CD4-positive, alpha-beta T cell (primary cell): ENCODE data around the gene COL19A1. TPM values are rescaled to one million over a fixed set of nuclear protein-coding genes. Genes with fewer than 3 reads are reported as not detected.
"Not testable (repeated sequence)": the region's sequence is repeated elsewhere in the genome, so short reads cannot be mapped to it uniquely, and the experiment has no call there.

Experiments used
- ATAC-seq: fragments of 200-7000 bp; cut with Tn5 transposase; one replicate; pipeline ENCODE4 v1.10.0; 2022; ENCODE audit warnings: mild to moderate bottlenecking; ENCODE audit not compliant: poor library complexity
- CTCF ChIA-PET: fragments of 350-600 bp; sonication (Branson Sonifier 250); formaldehyde crosslinking; loops from one replicate; lab custom pipeline; 2021; ENCODE audit warnings: antibody characterized with exemption, inconsistent platforms; lab: Charles Lee
- POLR2A ChIA-PET: fragments of 350-600 bp; sonication (Branson Sonifier 250); formaldehyde crosslinking; loops from one replicate; lab custom pipeline; 2021; ENCODE audit warnings: antibody characterized with exemption, inconsistent platforms; lab: Charles Lee
- DNase-seq, 14 experiments: peaks; one replicate each; pipeline ENCODE4 v3.0.0-alpha.2; 2013 to 2020; ENCODE audit warnings: mixed read lengths in 2 of 14
- H3K27ac ChIP-seq, 2 donors: one replicate each; pipeline versions ENCODE4 v1.5.1 to v1.7.0; 2013; ENCODE audit warnings: low read length in 2 of 2, low read depth in 1 of 2, mild to moderate bottlenecking in 1 of 2
- H3K27me3 ChIP-seq, 2 experiments: 1 replicate in 1 of 2; 2 replicates in 1 of 2; pipeline versions ENCODE4 v1.6.1 to v1.7.0; 2013; ENCODE audit warnings: low read length in 2 of 2, control low read depth in 1 of 2, mild to moderate bottlenecking in 1 of 2, moderate library complexity in 1 of 2; ENCODE audit not compliant: insufficient read depth in 2 of 2, control insufficient read depth in 1 of 2
- H3K36me3 ChIP-seq: one replicate; pipeline ENCODE4 v1.6.1; 2013; ENCODE audit warnings: low read length, control low read depth; ENCODE audit not compliant: insufficient read depth
- H3K4me1 ChIP-seq: one replicate; pipeline ENCODE4 v1.6.1; 2013; ENCODE audit warnings: low read length, control low read depth; ENCODE audit not compliant: insufficient read depth
- H3K4me3 ChIP-seq: one replicate; pipeline ENCODE4 v1.5.1; 2013; ENCODE audit warnings: mild to moderate bottlenecking, low read length, moderate library complexity
- H3K9me3 ChIP-seq, 2 experiments: 1 replicate in 1 of 2; 2 replicates in 1 of 2; pipeline versions ENCODE4 v1.6.1 to v1.7.0; 2013; ENCODE audit warnings: low read length in 2 of 2, mild to moderate bottlenecking in 2 of 2, control low read depth in 1 of 2, moderate library complexity in 1 of 2; ENCODE audit not compliant: control insufficient read depth in 1 of 2, insufficient read depth in 1 of 2
- H3K27ac Mint-ChIP-seq: one replicate; pipeline ENCODE4 v1.8.0; 2020; ENCODE audit warnings: mixed read lengths
- H3K27me3 Mint-ChIP-seq: one replicate; pipeline ENCODE4 v1.8.0; 2021; ENCODE audit warnings: mixed read lengths
- H3K36me3 Mint-ChIP-seq: one replicate; pipeline ENCODE4 v1.8.0; 2021; ENCODE audit warnings: low read depth, mixed read lengths
- H3K4me1 Mint-ChIP-seq: one replicate; pipeline ENCODE4 v1.8.0; 2021; ENCODE audit warnings: low read depth, mixed read lengths
- H3K4me3 Mint-ChIP-seq: one replicate; pipeline ENCODE4 v1.8.0; 2020; ENCODE audit warnings: mild to moderate bottlenecking, mixed read lengths
- H3K9me3 Mint-ChIP-seq: one replicate; pipeline ENCODE4 v1.8.0; 2020; ENCODE audit warnings: mixed read lengths
- intact Hi-C, 2 experiments: fragments of 100-400 bp; cut with DNase I in 1 of 2; cut with micrococcal nuclease in 1 of 2; formaldehyde crosslinking; loops; one replicate each; pipeline versions ENCODE4 v1.15.1 to v1.9.0; 2023 to 2025; cut with DNase I, micrococcal nuclease
- total RNA-seq, 174 experiments: library from RNA in 2 of 174; stranded (reverse) in 2 of 174; gene quantifications; one replicate each; pipeline ENCODE4 v1.2.3 and lab custom pipeline; 2021 to 2026
- TF ChIP-seq, protein P1 (sequence below): fragments of 200-600 bp; IDR thresholded peaks from one replicate; pipeline ENCODE4 v1.8.0; 2022; ENCODE audit warnings: antibody characterized with exemption, mild to moderate bottlenecking

Gene COL19A1
- total RNA-seq, 2 experiments from 2014 or later: not detected

DNA sequence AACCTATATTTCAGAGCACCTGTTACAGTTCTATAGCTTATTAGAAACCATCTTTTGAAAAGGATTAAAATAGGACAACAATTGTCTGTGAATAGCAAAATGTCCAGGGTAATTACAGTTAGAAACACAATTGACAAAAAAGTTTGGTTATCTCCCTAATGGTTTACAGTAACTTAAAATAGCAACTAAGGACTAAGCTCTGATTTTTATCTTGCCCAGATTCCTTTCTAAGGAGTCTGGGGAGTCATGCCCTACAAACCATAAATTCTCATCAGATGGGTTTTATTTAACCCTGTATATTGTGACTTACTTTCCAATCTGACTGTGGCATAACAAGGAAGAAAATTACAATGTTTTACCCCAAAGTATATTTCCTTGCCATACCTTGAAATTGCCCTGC lies 26.9 kb downstream of the COL19A1 start:
- ATAC-seq, H3K27ac Mint-ChIP-seq, H3K9me3 Mint-ChIP-seq, H3K4me3 ChIP-seq, H3K4me1 Mint-ChIP-seq, H3K27ac ChIP-seq, H3K9me3 ChIP-seq, CTCF ChIA-PET, H3K36me3 ChIP-seq, POLR2A ChIA-PET, H3K4me1 ChIP-seq, DNase-seq, intact Hi-C loops, H3K27me3 ChIP-seq, H3K27me3 Mint-ChIP-seq, H3K36me3 Mint-ChIP-seq, H3K4me3 Mint-ChIP-seq: not testable (repeated sequence)

DNA sequence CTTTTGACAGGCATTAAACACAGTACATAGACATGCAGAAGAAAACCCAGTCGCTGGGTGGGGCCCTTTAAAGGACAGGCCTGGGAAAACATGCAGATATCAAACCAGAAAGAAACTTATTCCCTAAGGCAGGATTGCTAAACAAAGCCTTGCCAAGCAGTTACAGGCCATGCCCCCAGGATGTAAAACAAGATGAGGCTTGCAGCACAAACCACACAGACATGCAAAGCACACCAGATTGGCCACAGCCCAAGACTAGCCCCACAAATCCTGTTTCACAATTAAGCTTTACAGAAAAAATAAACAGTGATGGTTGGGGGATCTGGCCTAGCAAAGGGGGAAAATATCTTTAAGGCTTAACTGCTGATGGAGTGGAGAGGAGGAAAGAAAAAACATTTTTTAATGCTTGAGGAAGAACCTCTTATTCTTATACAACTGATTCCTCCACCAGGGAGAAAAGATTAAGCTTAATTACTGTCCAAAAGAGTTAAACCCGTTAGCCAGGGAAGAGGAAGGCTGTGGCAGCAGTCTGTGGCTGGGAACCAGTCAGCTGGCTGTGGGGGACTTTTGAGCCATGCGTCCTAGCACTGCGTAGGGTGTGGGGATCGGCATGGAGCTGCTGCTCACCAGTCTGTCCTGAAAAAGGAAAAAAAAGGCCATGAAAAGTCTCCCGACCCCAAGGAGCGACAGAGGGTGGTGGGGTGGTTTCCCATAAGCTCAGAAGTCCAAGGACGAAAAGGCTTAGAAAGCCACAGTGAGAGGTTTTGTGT lies 28.4 kb downstream of the COL19A1 start:
- intact Hi-C loops: no loop called here
- H3K4me1 Mint-ChIP-seq: no peaks in the 10 kb centered on the region
- H3K36me3 Mint-ChIP-seq: no peaks in the 10 kb centered on the region
- Histone ChIP-seq H3K4me3 (no peak overlapping the region), H3K36me3 (no peaks in the 10 kb centered on the region), H3K27ac (no peak overlapping the region), H3K27me3 (no peaks in the 10 kb centered on the region), H3K9me3 (no peaks in the 10 kb centered on the region), H3K4me1 (no peaks in the 10 kb centered on the region)
- H3K27ac Mint-ChIP-seq: no peak overlapping the region
- H3K4me3 Mint-ChIP-seq: no peak overlapping the region
- no peaks in the 10 kb centered on the region for H3K27me3 Mint-ChIP-seq
- TF ChIP-seq, protein P1, sequence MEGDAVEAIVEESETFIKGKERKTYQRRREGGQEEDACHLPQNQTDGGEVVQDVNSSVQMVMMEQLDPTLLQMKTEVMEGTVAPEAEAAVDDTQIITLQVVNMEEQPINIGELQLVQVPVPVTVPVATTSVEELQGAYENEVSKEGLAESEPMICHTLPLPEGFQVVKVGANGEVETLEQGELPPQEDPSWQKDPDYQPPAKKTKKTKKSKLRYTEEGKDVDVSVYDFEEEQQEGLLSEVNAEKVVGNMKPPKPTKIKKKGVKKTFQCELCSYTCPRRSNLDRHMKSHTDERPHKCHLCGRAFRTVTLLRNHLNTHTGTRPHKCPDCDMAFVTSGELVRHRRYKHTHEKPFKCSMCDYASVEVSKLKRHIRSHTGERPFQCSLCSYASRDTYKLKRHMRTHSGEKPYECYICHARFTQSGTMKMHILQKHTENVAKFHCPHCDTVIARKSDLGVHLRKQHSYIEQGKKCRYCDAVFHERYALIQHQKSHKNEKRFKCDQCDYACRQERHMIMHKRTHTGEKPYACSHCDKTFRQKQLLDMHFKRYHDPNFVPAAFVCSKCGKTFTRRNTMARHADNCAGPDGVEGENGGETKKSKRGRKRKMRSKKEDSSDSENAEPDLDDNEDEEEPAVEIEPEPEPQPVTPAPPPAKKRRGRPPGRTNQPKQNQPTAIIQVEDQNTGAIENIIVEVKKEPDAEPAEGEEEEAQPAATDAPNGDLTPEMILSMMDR: no peak
- peaks cover 2% of the 10 kb centered on the region for H3K9me3 Mint-ChIP-seq
- DNase-seq: no peak
- ATAC-seq: no peak
- POLR2A ChIA-PET: no interaction called here
- CTCF ChIA-PET: no interaction called here

DNA sequence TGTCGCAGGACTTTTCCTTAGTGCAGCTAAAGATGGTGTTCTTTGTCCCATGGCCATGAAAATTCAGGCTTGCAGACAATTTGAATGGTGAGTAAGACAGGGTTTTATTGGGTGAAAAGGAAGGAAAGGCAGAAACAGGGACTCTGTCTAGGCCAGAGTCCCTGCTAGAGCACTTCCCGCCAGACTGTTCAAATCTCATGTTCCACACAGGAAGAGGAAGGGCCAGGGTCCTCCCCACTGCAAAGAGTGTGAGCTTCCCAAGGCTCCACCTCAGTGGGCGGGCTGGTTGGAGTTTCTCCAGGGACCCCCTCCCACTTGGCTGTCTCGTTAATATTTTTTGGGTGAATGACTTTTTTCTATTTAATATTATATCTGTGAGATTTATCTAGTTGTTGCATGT lies 29.0 kb downstream of the COL19A1 start:
- Histone ChIP-seq H3K9me3 (no peaks in the 10 kb centered on the region), H3K4me3 (no peak overlapping the region), H3K27me3 (no peaks in the 10 kb centered on the region), H3K27ac (no peak overlapping the region), H3K4me1 (no peaks in the 10 kb centered on the region), H3K36me3 (no peaks in the 10 kb centered on the region)
- no peak overlapping the region for H3K4me3 Mint-ChIP-seq
- no peak for DNase-seq
- ChIA-PET POLR2A (no interaction called here), CTCF (no interaction called here)
- intact Hi-C loops: no loop called here
- TF ChIP-seq, protein P1: no peak
- H3K27me3 Mint-ChIP-seq: no peaks in the 10 kb centered on the region
- H3K4me1 Mint-ChIP-seq: no peaks in the 10 kb centered on the region
- ATAC-seq: no peak
- no peak overlapping the region for H3K27ac Mint-ChIP-seq
- peaks cover 2% of the 10 kb centered on the region for H3K9me3 Mint-ChIP-seq
- H3K36me3 Mint-ChIP-seq: no peaks in the 10 kb centered on the region

DNA sequence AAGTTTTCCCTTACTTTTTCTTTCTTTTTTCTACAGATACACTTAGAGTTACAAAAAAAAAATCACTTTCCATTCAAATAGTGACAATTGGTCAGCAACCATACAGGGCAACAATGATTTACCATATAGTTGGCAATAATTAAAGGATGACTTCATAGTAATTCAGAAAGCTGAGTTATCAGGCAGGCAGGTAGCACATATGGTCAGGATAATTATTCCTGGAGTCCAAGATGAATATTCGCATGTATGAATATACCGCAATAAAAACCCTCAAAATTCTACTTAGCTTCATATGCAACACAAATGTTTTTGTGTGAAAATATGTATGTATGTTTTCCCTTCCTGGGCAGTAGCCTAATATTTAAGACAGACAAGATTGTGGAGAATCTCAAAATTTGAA lies 34.5 kb downstream of the COL19A1 start:
- intact Hi-C loops: no loop called here
- DNase-seq (no peak), ATAC-seq (no peak)
- Mint-ChIP-seq H3K4me3 (no peak overlapping the region), H3K27me3 (peaks cover 13% of the 10 kb centered on the region), H3K4me1 (no peaks in the 10 kb centered on the region), H3K9me3 (no peaks in the 10 kb centered on the region), H3K27ac (no peak overlapping the region), H3K36me3 (no peaks in the 10 kb centered on the region)
- no peak overlapping the region for H3K27ac ChIP-seq
- CTCF ChIA-PET: no interaction called here
- H3K9me3 ChIP-seq: no peaks in the 10 kb centered on the region
- no peaks in the 10 kb centered on the region for H3K4me1 ChIP-seq
- H3K4me3 ChIP-seq: no peak overlapping the region
- no peaks in the 10 kb centered on the region for H3K27me3 ChIP-seq
- H3K36me3 ChIP-seq: no peaks in the 10 kb centered on the region
- TF ChIP-seq, protein P1: no peak
- POLR2A ChIA-PET: no interaction called here
